ENCODE results near the gene PDZK1IP1. TPM values are rescaled to one million over a fixed set of nuclear protein-coding genes. Genes with fewer than 3 reads are reported as not detected.
A peak's percentile ranks its signal among the peaks of the same experiment; 100 is the strongest.

PDZK1IP1 gene
- total and polyA plus RNA-seq, 2 of the 13 experiments (the other 11 are each of a cell fraction or from before 2014, with no cell fraction given) = 0.24 to 1.6 TPM

GRCh38 chr1:47192458-47193384, 2.9 kb upstream of the PDZK1IP1 start (continued):
- TF ChIP-seq YEATS4 (CRISPR knock-in tag; IDR thresholded peaks at IDR 0.05; ENCODE audit: borderline replicate concordance) (peak; percentile 51; the same call in 1 of the 2 replicates), HNF4A (CRISPR knock-in tag; IDR thresholded peaks at IDR 0.05) (peak; percentile 93), CENPT (CRISPR knock-in tag; IDR thresholded peaks at IDR 0.05; ENCODE audit: low read depth) (no peak), ZKSCAN8 (CRISPR knock-in tag; IDR thresholded peaks at IDR 0.05; ENCODE audit: borderline replicate concordance) (peak; percentile 55; the same call in 1 of the 2 replicates), RELA (CRISPR knock-in tag; IDR thresholded peaks at IDR 0.05) (0 out of 2 replicates have a peak, but pooled peaks have one; percentile 57), GTF2F1 (IDR thresholded peaks at IDR 0.05; ENCODE audit: low read length) (no peak), ASH2L (IDR thresholded peaks at IDR 0.05; ENCODE audit: insufficient read length, low read depth, low read length) (peak; percentile 90), RBM39 (IDR thresholded peaks at IDR 0.05; ENCODE audit: low read depth, low read length, poor library complexity, severe bottlenecking) (no peak), ZNF563 (CRISPR knock-in tag; IDR thresholded peaks at IDR 0.05) (0 out of 2 replicates have a peak, but pooled peaks have one; percentile 54), ZNF577 (CRISPR knock-in tag; IDR thresholded peaks at IDR 0.05; ENCODE audit: borderline replicate concordance, low read depth) (no peak), NCOA2 (CRISPR knock-in tag; IDR thresholded peaks at IDR 0.05) (peak; percentile 71), SMYD3 (CRISPR knock-in tag; IDR thresholded peaks at IDR 0.05) (no peak), MYNN (CRISPR knock-in tag; IDR thresholded peaks at IDR 0.05; ENCODE audit: low read depth) (no peak), HOXA9 (CRISPR knock-in tag; IDR thresholded peaks at IDR 0.05; ENCODE audit: borderline replicate concordance) (no peak), ZNF512 (CRISPR knock-in tag; IDR thresholded peaks at IDR 0.05) (no peak), ZNF264 (CRISPR knock-in tag; IDR thresholded peaks at IDR 0.05) (peak; percentile 56; the same call in 1 of the 2 replicates), GMEB2 (CRISPR knock-in tag; IDR thresholded peaks at IDR 0.05; ENCODE audit: low read depth) (no peak), ZNF839 (CRISPR knock-in tag; IDR thresholded peaks at IDR 0.05; ENCODE audit: borderline replicate concordance) (no peak), CENPBD1 (CRISPR knock-in tag; IDR thresholded peaks at IDR 0.05; ENCODE audit: borderline replicate concordance, low read depth) (no peak), PHF5A (CRISPR knock-in tag; IDR thresholded peaks at IDR 0.05; ENCODE audit: low read depth, unreplicated experiment) (no peak), TMF1 (CRISPR knock-in tag; IDR thresholded peaks at IDR 0.05; ENCODE audit: low read depth) (no peak), FOXC1 (CRISPR knock-in tag; IDR thresholded peaks at IDR 0.05; ENCODE audit: borderline replicate concordance) (0 out of 2 replicates have a peak, but pooled peaks have one; percentile 16), KDM5A (IDR thresholded peaks at IDR 0.05; ENCODE audit: borderline replicate concordance, low read length) (peak; percentile 64; the same call in 1 of the 2 replicates), CBFB (CRISPR knock-in tag; IDR thresholded peaks at IDR 0.05) (0 out of 2 replicates have a peak, but pooled peaks have one; percentile 38), ZNF780A (CRISPR knock-in tag; IDR thresholded peaks at IDR 0.05) (no peak)

Data from HepG2 (cell line).